Inferior parietal cortex (tissue), 1 donor: ENCODE results near the gene SCARF2.
"Not testable (repeated sequence)": the region's sequence is repeated elsewhere in the genome, so short reads cannot be mapped to it uniquely, and the experiment has no call there.

Source experiments
- DNase-seq: peaks from one replicate; pipeline ENCODE4 v3.0.0-alpha.2; 2016; ENCODE audit errors: extremely low spot score

SCARF2 gene

DNA sequence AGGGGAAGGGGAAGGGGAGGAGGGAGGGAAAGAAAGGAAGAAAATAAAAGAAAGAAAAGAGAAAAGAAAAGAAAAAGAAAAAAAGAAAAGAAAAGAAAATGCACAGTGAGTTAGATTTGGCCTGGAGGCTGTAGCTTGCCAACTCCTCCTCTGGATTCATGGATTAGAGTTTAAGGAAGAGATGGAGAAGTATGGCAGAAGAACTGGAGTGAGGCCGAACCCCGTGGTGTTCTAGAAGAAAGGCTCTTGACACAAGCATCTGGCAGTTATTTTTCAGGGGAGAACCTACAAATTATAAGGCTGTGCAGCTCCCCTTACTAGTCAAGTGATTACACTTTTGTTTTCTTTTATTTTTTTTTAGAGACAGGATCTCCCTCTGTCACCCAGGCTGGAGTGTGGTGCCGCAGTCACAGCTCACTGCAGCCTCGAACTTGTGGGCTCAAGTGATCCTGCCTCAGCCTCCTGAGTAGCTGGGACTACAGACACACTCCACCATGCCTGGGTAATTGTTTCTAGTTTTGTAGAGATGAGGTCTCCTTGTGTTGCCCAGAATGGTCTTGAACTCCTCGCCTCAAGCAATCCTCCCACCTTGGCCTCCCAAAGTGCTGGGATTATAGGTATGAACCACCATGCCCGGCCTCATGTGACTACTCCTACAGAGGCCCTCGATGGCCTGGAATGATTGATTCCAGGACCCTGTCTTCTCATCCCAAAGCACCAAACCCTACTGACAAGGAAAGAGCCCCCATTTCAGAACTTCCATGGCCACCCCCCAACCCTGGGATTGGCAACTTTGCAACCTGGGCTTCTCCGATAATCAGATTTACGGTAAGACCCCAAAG is 24.2 kb downstream of the SCARF2 start:
- no peak for DNase-seq

DNA sequence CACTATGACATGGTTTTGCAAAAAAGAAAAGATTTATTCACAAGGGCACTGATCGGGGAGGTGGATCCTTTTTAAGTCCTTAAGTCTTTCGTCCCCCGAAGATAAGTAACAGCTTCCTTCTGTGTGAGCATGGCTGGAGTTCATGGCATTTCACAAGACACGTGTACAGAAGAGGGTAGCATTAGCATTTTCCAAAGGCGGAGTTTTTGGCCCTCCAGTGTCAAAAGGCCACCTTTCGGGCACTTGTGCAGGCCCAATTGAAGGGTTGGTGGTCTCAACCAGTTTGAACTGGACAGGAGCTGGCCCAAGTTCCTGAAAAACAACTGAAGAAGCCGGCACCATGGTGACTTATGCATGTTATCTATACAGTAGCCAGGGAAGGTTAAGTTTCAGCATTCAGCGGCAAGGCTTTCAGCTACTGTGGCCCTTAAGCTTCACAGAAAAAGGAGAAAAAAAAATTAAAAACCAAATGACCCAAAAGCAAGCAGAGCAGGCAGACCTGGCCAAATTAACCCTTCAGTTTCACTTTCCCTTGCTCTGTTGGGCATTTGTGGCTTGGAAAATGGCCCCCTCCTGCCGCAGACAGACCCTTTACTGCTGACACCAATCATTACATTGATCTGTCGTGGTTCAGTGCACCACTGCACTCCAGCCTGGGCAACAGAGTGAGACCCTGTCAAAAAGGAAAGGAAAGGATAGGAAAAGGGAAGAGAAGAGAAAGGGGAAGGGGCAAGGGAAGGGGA is 25.0 kb downstream of the SCARF2 start:
- no peak for DNase-seq

DNA sequence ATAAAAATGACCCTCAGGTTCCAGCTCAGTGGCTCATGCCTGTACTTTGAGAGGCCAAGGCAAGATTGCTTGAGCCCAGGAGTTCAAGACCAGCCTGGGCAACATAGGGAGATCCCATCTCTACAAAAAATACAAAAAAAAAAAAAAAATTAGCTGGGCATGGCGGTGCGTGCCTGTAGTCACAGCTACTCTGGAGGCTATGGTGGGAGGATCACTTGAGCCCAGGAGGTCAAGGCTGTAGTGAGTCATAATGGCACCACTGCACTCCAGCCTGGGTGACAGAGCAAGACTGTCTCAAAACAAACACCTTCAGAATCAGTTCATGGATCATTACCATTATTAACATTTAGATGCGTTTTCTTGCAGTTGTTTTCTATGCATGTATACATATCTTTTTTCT is 28.2 kb downstream of the SCARF2 start:
- not testable (repeated sequence) for DNase-seq

DNA sequence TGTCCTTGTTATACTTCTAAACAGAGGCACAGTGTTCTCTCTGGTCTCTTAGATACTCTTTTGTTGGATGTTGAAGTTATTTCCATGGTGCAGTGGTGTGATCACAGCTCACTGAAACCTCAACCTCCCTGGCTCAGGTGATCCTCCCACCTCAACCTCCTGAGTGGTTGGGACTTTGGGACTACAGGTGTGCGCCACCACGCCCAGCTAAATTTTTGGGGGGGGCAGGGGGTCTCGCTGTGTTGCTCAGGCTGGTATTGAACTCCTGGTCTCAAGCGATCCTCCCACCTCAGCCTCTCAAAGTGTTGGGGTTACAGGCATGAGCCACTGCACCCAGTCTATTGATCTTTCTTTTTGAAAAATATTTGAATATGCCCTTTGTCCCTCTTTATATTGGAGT is 28.7 kb downstream of the SCARF2 start:
- no peak for DNase-seq

DNA sequence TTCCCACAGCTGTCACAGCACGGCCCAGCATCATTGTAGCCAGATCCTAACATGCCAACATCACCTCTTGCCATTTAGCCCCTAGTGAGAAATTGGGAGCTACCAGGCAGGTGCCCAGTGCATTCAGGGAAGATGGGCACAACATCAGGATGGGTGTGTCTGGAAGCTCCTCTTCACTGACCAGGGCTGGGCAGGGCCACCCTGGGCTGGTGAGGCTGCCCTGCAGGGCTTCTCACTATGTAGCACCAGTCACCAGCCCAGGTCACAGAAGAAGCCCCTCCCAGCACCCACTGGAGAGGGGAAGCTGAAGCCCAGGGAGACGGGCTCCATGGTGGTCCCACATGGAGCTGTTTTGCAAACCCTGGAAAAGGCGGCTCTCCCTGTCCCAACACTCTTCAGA is 29.8 kb downstream of the SCARF2 start:
- no peak for DNase-seq

DNA sequence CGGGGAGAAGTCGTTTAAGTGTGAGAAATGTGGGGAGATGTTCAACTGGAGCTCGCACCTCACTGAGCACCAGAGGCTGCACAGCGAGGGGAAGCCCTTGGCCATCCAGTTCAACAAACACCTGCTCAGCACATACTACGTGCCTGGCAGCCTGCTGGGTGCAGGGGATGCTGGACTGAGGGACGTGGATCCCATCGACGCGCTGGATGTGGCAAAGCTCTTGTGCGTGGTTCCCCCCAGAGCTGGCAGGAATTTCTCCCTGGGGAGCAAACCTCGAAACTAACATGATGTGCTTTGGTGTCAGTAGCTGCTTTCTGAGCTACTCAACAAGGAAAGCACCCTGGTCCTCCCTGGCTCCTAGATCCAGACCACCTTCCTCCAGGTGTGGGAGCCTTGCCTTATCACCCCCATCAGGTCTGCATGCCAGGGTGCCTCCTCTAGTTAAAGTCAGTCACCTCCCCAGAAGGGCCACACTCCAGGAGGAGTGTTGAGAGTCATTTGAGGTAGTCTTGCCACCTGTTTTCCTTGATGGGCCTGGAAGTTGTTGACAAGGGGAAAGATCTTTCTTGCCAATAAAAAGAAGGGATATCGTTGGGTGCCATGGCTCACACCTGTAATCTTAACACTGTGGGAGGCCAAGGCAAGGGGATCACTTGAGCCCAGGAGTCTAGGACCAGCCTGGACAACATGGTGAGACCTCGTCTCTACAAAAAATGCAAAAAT is 30.8 kb downstream of the SCARF2 start:
- no peak for DNase-seq

DNA sequence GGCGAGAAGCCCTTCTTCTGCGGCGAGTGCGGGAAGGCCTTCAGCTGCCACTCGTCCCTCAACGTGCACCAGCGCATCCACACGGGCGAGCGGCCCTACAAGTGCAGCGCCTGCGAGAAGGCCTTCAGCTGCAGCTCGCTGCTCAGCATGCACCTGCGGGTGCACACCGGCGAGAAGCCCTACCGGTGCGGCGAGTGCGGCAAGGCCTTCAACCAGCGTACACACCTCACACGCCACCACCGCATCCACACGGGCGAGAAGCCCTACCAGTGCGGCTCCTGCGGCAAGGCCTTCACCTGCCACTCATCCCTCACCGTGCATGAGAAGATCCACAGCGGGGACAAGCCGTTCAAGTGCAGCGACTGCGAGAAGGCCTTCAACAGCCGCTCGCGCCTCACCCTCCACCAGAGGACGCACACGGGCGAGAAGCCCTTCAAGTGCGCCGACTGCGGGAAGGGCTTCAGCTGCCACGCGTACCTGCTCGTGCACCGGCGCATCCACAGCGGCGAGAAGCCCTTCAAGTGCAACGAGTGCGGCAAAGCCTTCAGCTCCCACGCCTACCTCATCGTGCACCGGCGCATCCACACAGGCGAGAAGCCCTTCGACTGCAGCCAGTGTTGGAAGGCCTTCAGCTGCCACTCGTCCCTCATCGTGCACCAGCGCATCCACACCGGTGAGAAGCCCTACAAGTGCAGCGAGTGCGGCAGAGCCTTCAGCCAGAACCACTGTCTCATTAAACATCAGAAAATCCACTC is 31.5 kb downstream of the SCARF2 start:
- DNase-seq: no peak

DNA sequence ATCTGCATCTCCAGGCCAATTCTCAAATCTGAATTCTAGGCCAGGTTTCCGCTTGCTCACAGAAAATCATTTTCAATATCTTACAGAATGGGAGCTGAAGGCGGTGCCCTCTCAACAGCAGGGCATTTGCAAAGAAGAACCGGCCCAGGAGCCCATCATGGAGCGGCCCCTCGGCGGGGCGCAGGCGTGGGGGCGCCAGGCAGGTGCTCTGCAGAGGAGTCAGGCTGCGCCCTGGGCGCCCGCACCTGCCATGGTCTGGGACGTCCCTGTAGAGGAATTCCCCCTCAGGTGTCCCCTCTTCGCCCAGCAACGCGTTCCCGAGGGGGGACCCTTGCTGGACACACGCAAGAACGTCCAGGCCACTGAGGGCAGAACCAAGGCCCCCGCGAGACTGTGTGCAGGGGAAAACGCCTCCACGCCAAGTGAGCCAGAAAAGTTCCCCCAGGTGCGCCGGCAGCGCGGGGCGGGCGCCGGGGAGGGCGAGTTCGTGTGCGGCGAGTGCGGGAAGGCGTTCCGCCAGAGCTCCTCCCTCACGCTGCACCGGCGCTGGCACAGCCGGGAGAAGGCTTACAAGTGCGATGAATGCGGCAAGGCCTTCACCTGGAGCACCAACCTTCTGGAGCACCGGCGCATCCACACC is 32.2 kb downstream of the SCARF2 start:
- DNase-seq: no peak

DNA sequence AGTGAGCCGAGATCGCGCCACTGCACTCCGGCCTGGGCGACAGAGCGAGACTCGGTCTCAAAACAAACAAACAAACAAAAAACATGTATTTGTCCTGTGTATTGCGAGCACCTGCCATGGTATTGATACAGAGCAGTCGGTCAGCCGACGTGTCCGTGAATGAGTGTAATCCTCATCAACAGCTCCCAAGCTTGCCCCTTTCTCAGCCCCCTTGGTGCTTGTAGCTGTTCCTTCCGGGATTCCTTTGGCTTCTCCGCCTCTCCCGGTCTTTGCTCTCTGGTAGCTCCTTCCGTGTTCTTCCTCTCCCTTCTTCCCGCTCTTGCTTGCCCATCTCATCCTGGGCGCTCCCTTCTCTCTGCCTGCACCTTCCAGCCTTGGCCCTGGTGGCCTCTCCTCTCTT is 32.7 kb downstream of the SCARF2 start:
- no peak for DNase-seq

DNA sequence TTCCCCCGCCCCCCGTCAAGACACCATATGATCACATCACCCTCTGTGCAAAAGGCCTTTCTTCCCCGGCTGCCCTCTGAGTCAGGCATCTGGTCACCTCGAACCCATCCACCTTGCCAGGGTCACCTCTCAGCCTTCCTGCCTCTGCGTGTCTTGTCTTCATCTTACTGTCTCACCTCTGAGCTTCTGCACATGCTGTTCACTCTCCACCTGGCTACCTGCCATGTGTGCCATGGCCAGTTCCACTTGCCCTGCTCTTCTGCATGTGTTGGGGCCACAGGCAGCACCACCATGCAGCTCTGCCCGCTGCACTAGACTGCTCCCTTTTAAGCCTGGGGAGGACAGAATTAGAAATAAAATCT is 33.9 kb downstream of the SCARF2 start:
- DNase-seq: no peak

DNA sequence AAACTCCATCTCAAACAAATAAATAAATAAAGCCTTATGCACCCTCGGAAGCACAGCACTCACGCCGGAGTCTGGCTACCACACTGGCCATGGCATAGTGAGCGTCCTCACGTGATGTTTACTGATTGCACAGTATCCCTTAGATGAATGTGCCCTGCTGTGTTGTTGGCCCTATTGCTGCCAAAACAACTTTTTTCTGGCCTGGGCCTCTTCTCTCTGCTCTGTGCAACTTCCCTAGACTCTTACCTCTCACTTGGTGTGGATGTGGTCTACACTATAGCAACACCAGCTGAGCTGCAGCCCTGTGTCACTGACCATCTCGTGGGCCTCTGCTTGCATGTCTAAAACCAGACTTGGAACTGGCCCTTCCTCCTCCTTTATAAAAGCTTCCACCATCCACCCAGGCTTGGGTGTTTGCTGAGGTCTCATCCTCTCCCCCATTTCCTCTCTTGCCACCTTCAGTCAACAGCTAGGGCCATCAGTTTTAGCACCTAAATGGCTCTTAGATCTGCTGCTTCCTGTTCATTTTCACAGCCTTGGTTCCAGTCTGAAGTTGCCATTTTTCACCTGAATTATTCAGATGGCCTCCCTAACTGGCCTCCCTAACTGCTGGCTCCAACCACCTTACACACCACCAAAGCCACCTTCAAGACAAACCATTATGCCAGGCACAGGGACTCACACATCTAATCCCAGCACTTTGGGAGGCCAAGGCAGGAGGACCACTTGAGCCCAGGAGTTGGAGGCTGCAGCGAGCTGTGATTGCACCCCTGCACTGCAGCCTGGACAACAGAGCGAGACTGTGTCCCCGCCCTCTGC is 34.5 kb downstream of the SCARF2 start:
- DNase-seq: no peak

DNA sequence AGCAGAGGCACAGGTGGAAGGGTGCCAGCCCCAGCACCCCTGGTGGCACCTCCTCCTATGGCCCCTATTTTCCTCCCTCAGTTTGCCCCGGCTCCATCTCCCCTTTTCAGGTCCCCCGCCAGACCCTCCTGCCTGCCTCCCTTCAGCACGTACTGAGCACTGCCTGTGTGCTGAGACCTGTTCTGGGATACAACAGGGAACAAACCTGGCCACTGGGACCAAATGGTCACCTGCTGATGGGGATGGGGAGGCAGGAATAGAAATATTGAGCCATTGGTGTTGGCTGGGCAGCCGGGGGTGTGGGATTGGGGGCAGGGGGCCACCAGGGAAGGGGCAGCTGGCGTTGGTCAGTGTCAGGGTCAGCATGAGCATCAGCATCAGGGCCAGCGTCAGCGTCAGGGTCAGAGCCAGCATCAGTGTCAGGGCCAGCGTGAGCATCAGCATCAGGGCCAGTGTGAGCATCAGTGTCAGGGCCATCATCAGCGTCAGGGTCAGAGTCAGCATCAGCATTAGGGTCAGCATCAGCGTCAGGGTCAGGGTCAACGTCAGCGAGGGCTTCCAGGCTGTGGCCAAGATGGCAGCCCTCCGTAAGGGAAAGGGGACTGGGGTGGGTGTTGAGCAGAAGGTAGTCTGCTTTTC is 36.1 kb downstream of the SCARF2 start:
- DNase-seq: no peak

DNA sequence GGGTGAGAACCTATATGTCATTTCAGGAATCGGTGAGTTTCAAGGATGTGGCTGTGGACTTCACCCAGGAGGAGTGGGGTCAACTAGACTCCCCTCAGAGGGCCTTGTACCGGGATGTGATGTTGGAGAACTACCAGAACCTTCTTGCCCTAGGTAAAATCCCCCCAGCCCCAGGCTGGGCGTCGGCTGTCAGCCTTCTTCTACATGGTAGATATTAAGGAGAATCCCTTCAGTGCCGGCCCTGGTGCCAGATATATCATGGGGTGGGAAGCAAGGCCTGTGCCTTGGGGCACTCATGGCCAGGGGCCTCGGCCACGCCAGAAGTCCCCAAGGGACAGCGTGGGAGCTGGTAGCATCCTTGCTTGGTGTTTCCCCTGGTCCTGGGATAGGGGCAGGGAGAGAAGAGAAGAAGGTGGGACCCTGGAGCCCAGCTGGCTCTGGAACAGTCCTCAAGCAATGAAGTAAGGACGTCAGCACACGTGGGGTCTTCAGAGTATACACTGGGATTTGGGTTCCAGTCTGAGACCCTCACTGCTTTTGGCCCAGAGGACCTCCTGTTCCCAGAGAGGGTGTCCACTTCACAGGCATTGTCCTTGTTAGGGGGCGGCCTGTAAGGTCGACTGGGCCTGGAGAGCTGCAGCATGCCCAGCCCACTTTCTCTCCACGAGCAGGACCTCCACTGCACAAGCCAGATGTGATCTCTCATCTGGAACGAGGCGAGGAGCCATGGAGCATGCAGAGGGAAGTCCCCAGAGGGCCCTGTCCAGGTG is 36.8 kb downstream of the SCARF2 start:
- DNase-seq: no peak

DNA sequence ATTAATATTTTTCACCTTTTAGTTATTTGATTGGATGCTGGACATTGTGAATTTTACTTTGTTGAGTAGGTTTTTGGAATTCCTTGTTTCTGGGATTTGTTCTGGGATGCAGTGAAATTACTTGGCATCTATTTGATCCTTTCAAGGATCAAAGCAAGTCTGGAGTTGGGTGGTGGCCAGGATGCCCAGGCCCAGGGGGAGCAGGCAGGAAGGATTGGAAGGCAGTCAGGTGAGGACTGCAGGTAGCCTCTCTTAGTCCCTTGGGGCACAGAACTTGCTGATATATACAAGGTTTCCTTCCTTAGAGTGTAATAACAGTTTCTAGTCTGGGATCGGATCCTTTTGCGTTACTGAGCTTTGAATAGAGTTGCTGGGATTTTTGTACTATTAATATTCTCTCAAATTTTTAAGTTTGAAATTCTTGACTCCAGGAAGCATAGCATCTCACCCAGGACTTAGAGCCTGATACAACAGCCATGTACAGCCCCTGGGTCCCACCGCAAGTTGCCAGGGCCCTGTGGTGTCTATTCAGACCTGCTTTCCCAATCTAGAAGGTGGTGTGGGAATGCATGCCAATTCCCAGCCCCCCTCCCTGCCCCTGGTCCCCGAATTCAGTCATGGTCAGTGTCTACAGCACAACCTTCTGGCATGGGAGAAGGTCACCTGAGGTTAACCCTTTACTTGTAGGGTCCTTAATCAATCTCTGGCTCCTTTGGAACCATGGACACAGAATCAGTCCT is 37.6 kb downstream of the SCARF2 start:
- DNase-seq: no peak

DNA sequence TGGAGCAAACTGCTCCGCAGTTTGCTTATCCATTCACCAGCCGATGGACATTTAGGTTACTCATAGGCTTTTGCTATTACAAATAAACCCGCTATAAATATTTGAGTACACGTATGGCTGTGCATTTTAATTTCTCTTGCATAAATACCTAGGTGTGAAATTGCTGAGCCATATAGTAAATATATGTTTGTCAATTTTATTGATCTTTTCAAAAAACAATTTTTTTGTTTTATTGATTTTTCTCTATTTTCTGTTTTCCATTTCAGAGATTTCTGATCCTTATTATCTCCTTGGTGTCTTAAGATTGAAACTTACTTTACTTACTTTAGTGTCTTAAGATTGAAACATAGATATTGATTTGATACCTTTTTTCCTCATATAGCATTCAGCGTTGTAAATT is 39.2 kb downstream of the SCARF2 start:
- DNase-seq: no peak

DNA sequence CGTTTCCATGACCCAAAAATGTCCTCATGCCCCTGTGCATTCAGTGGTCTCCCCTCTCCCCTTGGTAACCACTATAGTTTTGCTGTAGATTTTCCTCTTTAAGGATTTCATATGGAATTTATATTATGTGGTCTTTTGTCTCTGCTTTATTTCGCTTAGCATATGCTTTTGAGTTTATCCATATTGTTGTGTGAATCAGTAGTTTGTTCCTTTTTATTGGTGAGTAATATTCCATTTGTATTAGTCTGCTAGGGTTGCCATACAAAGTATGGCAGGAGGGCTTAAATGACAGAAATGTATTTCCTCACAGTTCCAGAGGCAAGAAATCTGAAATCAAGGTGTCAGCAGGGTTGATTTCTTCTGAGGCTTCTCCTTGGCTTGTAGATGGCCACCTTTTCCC is 40.1 kb downstream of the SCARF2 start:
- DNase-seq: no peak

DNA sequence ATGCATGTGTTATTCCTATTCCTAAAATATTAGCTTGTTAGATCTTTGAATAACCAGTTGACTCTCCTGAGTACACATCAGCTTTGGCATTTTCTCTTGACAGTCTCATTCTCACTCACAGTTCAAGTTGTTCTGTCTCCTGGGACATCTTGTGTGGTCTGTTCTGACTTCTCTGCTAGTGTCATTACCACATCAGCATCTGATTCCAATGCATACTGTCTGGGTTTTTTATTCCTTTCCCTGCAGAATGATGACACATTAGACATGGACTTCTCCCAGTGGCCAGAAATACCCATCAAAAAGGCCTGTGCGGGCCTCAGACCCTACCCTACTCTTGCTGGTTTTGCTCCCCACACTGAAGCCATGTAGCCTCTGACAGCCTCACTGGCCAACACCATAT is 41.0 kb downstream of the SCARF2 start:
- peak; percentile 11 for DNase-seq

DNA sequence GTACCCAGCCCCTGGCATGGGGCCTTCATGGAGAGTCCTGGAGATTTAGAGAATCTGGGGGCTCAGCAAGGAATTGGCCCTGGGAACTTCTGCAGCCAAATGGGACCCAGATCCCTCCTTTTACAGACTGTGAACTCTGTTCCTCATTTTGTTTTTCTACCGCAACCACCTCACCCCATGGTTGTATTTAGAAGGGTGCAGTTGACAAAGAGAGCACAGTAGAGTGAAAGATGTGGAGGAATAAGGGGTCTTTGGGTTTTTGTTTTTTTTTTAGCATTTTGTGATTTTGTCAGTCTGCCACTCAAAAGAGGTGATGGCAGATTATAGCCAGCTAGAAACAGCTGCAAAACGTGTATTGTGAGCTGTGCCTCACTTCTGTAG is 41.7 kb downstream of the SCARF2 start:
- DNase-seq: no peak
